ENCODE data around the gene PSMA7.

PSMA7 gene

DNA sequence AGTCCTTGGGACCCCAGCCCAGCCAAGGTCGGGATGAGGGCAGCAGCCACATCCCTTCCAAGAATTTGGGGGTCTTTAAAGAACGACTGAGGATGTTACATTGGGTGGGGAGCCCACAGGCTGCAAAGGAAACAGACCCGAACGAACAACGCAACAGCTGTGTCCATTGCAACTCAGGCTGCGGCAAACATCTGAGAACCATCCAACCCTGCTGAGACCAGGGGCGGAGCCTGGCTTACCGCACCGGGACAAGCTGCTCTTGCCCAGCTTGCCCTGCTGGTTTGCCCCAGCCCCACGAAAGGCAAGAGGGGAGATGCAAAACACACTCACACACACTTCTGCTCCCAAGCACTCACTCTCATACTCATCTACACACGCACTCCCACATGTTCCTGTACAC is 56.0 kb downstream of the PSMA7 start:
- no peak for DNase-seq (ENCODE audit: low read depth)
